Karpas-422 (cell line): ENCODE measurements around the gene COL16A1. TPM values are rescaled to one million over a fixed set of nuclear protein-coding genes. Genes with fewer than 3 reads are reported as not detected.

Experiments used
- DNase-seq: peaks from one replicate; pipeline ENCODE4 v3.0.0-alpha.2; 2015
- H2AFZ ChIP-seq: fragments of 200-600 bp; sonication (generic); 2 replicates; pipeline ENCODE4 v1.6.1; 2014; ENCODE audit warnings: antibody characterized with exemption, low read length, mixed read lengths
- H3K27ac ChIP-seq: fragments of 200-600 bp; sonication (generic); 2 replicates; pipeline ENCODE4 v1.5.1; 2014; ENCODE audit warnings: mild to moderate bottlenecking, low read length, moderate library complexity
- H3K27me3 ChIP-seq: fragments of 200-600 bp; sonication (generic); 2 replicates; pipeline ENCODE4 v1.6.1; 2014; ENCODE audit warnings: low read length, mixed read lengths
- H3K36me3 ChIP-seq: fragments of 200-600 bp; sonication (generic); 2 replicates; pipeline ENCODE4 v1.6.1; 2014; ENCODE audit warnings: low read length, mixed read lengths; ENCODE audit not compliant: insufficient read depth
- H3K4me1 ChIP-seq: fragments of 200-600 bp; sonication (generic); 2 replicates; pipeline ENCODE4 v1.6.1; 2014; ENCODE audit warnings: mild to moderate bottlenecking, low read length, mixed read lengths
- H3K4me2 ChIP-seq: fragments of 200-600 bp; sonication (generic); 2 replicates; pipeline ENCODE4 v1.6.1; 2014; ENCODE audit warnings: low read length, low read depth, mild to moderate bottlenecking; ENCODE audit not compliant: poor library complexity, severe bottlenecking
- H3K4me3 ChIP-seq: fragments of 200-600 bp; sonication (generic); 2 replicates; pipeline ENCODE4 v1.5.1; 2014; ENCODE audit warnings: mild to moderate bottlenecking, antibody characterized with exemption, low read length, mixed read lengths
- H3K79me2 ChIP-seq: fragments of 200-600 bp; sonication (generic); 2 replicates; pipeline ENCODE4 v1.6.1; 2014; ENCODE audit warnings: mild to moderate bottlenecking, low read length, mixed read lengths
- H3K9ac ChIP-seq: fragments of 200-600 bp; sonication (generic); 2 replicates; pipeline ENCODE4 v1.6.0; 2014; ENCODE audit warnings: low read length
- H3K9me2 ChIP-seq: fragments of 200-600 bp; sonication (generic), shearing (Covaris generic); replicated peaks from 2 replicates; pipeline ENCODE4 v1.6.0; 2014; ENCODE audit warnings: mild to moderate bottlenecking, low read length, moderate library complexity; ENCODE audit not compliant: insufficient read depth
- H3K9me3 ChIP-seq: fragments of 300-700, 200-600 bp; sonication (generic); 2 replicates; pipeline ENCODE4 v1.6.1; 2014; ENCODE audit warnings: low read length, mixed read lengths
- H4K20me1 ChIP-seq: fragments of 200-600 bp; sonication (generic); 2 replicates; pipeline ENCODE4 v1.6.1; 2014; ENCODE audit warnings: mild to moderate bottlenecking, antibody characterized with exemption, low read length, low read depth; ENCODE audit not compliant: insufficient read depth
- total RNA-seq: library from RNA; depleted of rRNA; stranded (reverse); fragments of >200 nt; shearing (Covaris generic); gene quantifications from 2 replicates; pipeline ENCODE4 v1.2.3, GENCODE V29; 2014; ENCODE audit warnings: low replicate concordance

COL16A1 gene
- total RNA-seq, 1 experiment from 2014 or later: not detected

DNA sequence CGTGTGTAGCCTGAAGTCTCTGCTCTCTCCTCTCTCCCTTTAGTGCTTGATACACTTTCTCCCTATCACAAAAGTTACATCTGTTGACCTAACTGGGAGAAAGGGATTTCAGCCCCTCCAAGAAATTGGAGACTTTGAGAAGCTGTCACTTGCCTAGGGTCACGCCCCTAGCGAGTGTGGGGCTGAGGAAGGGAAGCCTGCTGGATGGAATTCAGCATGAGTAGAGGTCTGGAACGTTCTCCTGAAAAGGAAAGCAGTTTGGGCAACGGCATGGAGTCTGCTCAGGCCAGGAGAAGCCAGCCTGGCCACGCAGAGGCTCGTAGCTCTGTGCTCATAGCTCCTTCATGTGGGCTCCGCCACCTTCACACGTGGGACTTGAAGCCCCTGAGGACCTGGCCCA, 22.4 kb downstream of the COL16A1 start:
- Histone ChIP-seq H3K4me1 (no peaks in the 10 kb centered on the region), H3K9ac (no peak overlapping the region), H3K27ac (no peak overlapping the region), H3K36me3 (no peaks in the 10 kb centered on the region), H3K4me2 (no peak overlapping the region), H2AFZ (no peak overlapping the region), H3K9me3 (no peaks in the 10 kb centered on the region), H3K79me2 (no peaks in the 10 kb centered on the region), H4K20me1 (no peaks in the 10 kb centered on the region), H3K27me3 (no peaks in the 10 kb centered on the region), H3K9me2 (no peaks in the 10 kb centered on the region), H3K4me3 (no peak overlapping the region)
- DNase-seq: no peak

DNA sequence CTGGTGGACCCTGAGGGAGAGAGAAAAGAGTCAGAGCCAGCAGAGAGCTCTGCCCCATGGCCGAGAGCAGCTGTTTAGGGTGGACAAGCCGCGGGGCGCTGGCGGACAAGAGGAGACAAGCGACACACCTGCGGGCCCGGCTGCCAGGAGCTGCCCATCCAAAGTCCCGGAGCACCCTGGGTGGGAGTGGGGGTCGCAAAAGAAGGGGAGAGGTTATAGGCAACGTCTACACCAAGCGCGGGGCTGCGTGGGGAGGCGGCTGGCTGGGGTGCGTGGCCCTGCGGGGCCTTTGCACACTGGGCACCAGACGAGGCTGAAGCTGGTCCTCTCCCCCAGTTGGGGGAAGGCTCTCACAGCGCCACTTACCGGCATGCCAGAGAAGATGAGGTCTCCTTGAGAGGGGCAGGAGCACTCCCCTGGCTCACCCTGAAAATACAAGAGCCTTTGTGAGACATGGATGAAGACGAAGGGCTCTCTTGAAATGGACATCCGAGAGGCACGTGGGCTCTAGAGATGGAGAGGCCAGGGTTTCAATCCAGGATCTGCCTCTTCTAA, 24.1 kb downstream of the COL16A1 start:
- Histone ChIP-seq H3K36me3 (no peaks in the 10 kb centered on the region), H3K4me2 (no peak overlapping the region), H2AFZ (no peak overlapping the region), H3K27ac (no peak overlapping the region), H3K9ac (no peak overlapping the region), H3K4me1 (no peaks in the 10 kb centered on the region), H3K4me3 (no peak overlapping the region), H4K20me1 (no peaks in the 10 kb centered on the region), H3K27me3 (no peaks in the 10 kb centered on the region), H3K79me2 (no peaks in the 10 kb centered on the region), H3K9me2 (no peaks in the 10 kb centered on the region), H3K9me3 (no peaks in the 10 kb centered on the region)
- no peak for DNase-seq

DNA sequence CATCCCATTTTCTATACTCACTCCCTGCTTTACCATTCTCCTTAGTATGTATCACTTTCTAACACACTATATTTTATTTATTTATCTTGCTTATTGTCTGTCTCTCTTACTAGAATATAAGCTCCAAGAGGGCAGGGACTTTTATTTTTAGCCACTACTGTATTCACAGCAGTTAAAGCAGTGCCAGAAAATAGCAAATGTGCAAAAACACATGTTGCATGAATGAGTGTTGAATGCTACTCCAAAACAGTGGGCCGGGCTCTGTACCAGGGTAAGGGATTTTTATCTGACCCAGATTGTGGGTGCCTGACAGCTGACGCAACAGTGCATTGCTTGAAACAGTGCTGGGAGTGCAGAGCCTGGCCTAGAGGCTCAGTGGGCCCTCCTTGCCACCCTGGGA, 24.7 kb downstream of the COL16A1 start:
- Histone ChIP-seq H4K20me1 (no peaks in the 10 kb centered on the region), H2AFZ (no peak overlapping the region), H3K4me1 (no peaks in the 10 kb centered on the region), H3K9ac (no peak overlapping the region), H3K27me3 (no peaks in the 10 kb centered on the region), H3K36me3 (no peaks in the 10 kb centered on the region), H3K4me2 (no peak overlapping the region), H3K9me2 (no peaks in the 10 kb centered on the region), H3K4me3 (no peak overlapping the region), H3K27ac (no peak overlapping the region), H3K9me3 (no peaks in the 10 kb centered on the region), H3K79me2 (no peaks in the 10 kb centered on the region)
- no peak for DNase-seq

DNA sequence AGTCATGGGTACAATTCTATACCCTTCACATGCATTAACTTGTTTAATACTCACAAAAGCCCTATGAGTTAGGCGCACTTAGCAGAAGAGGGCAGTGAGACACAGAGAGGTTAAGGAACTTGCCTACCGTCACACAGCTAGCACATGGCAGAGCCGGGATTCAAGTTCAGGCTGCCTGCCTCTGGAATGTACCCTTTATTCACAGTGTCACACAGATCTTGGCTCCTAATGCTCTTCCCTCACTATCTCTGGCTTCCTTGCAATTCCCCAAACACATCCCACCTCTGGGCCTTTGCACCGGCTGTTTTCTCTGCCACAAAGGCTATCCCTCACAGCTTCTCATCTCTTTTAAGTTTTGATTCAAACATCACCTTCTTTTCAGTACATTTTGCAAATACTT, 25.1 kb downstream of the COL16A1 start:
- Histone ChIP-seq H3K27ac (no peak overlapping the region), H3K9me3 (no peaks in the 10 kb centered on the region), H4K20me1 (no peaks in the 10 kb centered on the region), H2AFZ (no peak overlapping the region), H3K27me3 (no peaks in the 10 kb centered on the region), H3K4me1 (no peaks in the 10 kb centered on the region), H3K79me2 (no peaks in the 10 kb centered on the region), H3K4me2 (no peak overlapping the region), H3K4me3 (no peak overlapping the region), H3K9me2 (no peaks in the 10 kb centered on the region), H3K36me3 (no peaks in the 10 kb centered on the region), H3K9ac (no peak overlapping the region)
- DNase-seq: no peak

- DNase-seq: no peak
- H4K20me1 ChIP-seq: no peaks in the 10 kb centered on the region
- H3K36me3 ChIP-seq: no peaks in the 10 kb centered on the region
- H3K27me3 ChIP-seq: no peaks in the 10 kb centered on the region
- no peaks in the 10 kb centered on the region for H3K79me2 ChIP-seq
- H3K4me2 ChIP-seq: no peak overlapping the region
- no peaks in the 10 kb centered on the region for H3K9me3 ChIP-seq
- H3K4me3 ChIP-seq: no peak overlapping the region
- no peak overlapping the region for H3K9ac ChIP-seq
- H3K4me1 ChIP-seq: no peaks in the 10 kb centered on the region
- H3K27ac ChIP-seq: no peak overlapping the region
- no peak overlapping the region for H2AFZ ChIP-seq
- H3K9me2 ChIP-seq: no peaks in the 10 kb centered on the region
These were observed 25.9 kb downstream of the COL16A1 start for GRCh38 chr1:31677949-31678348.

- Histone ChIP-seq H3K9ac (no peak overlapping the region), H3K4me3 (no peak overlapping the region), H3K9me3 (no peaks in the 10 kb centered on the region), H3K36me3 (no peaks in the 10 kb centered on the region), H3K4me2 (no peak overlapping the region), H2AFZ (no peak overlapping the region), H3K4me1 (no peaks in the 10 kb centered on the region), H3K27me3 (no peaks in the 10 kb centered on the region), H3K27ac (no peak overlapping the region), H4K20me1 (no peaks in the 10 kb centered on the region), H3K9me2 (no peaks in the 10 kb centered on the region), H3K79me2 (no peaks in the 10 kb centered on the region)
- DNase-seq: no peak
These were observed 26.4 kb downstream of the COL16A1 start for GRCh38 chr1:31677401-31677800.

DNA sequence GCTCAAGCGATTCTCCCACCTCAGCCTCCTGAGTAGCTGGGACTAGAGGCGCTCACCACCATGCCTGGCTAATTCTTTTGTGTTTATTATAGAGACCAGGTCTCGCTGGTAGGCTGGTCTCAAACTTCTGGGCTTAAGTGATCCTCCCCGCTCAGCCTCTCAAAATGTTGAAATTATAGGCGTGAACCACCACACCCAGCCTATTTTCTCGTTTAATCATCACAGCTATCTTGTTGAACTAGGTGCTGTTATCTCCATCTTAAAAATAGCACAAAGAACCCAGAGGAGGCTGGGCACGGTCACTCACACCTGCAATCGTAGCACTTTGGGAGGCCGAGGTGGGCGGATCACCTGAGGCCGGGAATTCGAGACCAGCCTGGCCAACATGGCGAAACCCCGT, 28.1 kb downstream of the COL16A1 start:
- Histone ChIP-seq H3K27ac (no peak overlapping the region), H2AFZ (no peak overlapping the region), H3K9ac (no peak overlapping the region), H4K20me1 (no peaks in the 10 kb centered on the region), H3K9me3 (no peaks in the 10 kb centered on the region), H3K4me1 (no peaks in the 10 kb centered on the region), H3K4me3 (no peak overlapping the region), H3K4me2 (no peak overlapping the region), H3K9me2 (no peaks in the 10 kb centered on the region), H3K79me2 (no peaks in the 10 kb centered on the region), H3K27me3 (no peaks in the 10 kb centered on the region), H3K36me3 (no peaks in the 10 kb centered on the region)
- no peak for DNase-seq

- no peaks in the 10 kb centered on the region for H3K36me3 ChIP-seq
- H3K4me3 ChIP-seq: no peak overlapping the region
- no peak overlapping the region for H3K4me2 ChIP-seq
- no peak overlapping the region for H3K9ac ChIP-seq
- no peaks in the 10 kb centered on the region for H4K20me1 ChIP-seq
- no peaks in the 10 kb centered on the region for H3K4me1 ChIP-seq
- H3K9me3 ChIP-seq: no peaks in the 10 kb centered on the region
- H3K9me2 ChIP-seq: no peaks in the 10 kb centered on the region
- H2AFZ ChIP-seq: no peak overlapping the region
- H3K79me2 ChIP-seq: no peaks in the 10 kb centered on the region
- no peak for DNase-seq
- H3K27ac ChIP-seq: no peak overlapping the region
- no peaks in the 10 kb centered on the region for H3K27me3 ChIP-seq
These were observed 28.7 kb downstream of the COL16A1 start for GRCh38 chr1:31675161-31675560.

GRCh38 chr1:31674626-31675025, 29.2 kb downstream of the COL16A1 start:
- no peaks in the 10 kb centered on the region for H3K79me2 ChIP-seq
- no peak overlapping the region for H3K9ac ChIP-seq

More at GRCh38 chr1:31674626-31675025, 29.2 kb downstream of the COL16A1 start:
- Histone ChIP-seq H3K4me2 (no peak overlapping the region), H3K27me3 (no peaks in the 10 kb centered on the region), H3K27ac (no peak overlapping the region), H3K4me1 (no peaks in the 10 kb centered on the region), H3K9me2 (no peaks in the 10 kb centered on the region), H3K36me3 (no peaks in the 10 kb centered on the region), H2AFZ (no peak overlapping the region), H4K20me1 (no peaks in the 10 kb centered on the region), H3K9me3 (no peaks in the 10 kb centered on the region), H3K4me3 (no peak overlapping the region)
- no peak for DNase-seq
